Uterus (tissue), 2 donors: Measurements from ENCODE around the gene PDIA6.

Experiments used
- POLR2A ChIP-seq, 2 donors: fragments of 450-650 bp; IDR thresholded peaks; one replicate each; pipeline ENCODE4 v1.6.1; 2016; ENCODE audit warnings: antibody characterized with exemption in 2 of 2, mild to moderate bottlenecking in 1 of 2, moderate library complexity in 1 of 2
- TF ChIP-seq, protein P1 (sequence below), 4 experiments: fragments of 200-600 bp in 2 of 4; fragments of 450-650 bp in 2 of 4; sonication (generic) in 2 of 4; IDR thresholded peaks; one replicate each; pipeline ENCODE4 v1.5.1; 2016 to 2019; ENCODE audit warnings: antibody characterized with exemption in 4 of 4, mild to moderate bottlenecking in 2 of 4, moderate library complexity in 1 of 4

DNA sequence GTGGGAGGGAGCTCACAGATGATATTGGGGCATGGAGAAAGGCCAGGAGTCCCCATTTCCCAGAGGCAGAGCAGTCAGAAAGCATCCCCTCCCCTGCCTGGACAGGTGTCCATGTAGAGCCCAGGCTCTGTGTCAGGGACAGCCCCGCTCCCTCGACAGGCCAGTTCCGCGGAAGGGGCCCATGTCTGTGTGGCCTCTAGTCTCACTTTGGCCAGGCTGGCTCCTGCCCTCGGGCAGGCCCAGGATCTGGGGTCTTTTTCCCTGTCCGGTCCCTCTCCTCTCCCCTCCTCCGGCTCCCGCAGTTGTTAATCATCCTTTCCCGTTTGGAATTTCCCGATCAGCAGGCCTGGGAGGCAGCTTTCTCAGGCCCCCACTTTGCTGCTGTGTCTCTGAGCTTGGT, 20.4 kb upstream of the PDIA6 start:
- TF ChIP-seq, protein P1, sequence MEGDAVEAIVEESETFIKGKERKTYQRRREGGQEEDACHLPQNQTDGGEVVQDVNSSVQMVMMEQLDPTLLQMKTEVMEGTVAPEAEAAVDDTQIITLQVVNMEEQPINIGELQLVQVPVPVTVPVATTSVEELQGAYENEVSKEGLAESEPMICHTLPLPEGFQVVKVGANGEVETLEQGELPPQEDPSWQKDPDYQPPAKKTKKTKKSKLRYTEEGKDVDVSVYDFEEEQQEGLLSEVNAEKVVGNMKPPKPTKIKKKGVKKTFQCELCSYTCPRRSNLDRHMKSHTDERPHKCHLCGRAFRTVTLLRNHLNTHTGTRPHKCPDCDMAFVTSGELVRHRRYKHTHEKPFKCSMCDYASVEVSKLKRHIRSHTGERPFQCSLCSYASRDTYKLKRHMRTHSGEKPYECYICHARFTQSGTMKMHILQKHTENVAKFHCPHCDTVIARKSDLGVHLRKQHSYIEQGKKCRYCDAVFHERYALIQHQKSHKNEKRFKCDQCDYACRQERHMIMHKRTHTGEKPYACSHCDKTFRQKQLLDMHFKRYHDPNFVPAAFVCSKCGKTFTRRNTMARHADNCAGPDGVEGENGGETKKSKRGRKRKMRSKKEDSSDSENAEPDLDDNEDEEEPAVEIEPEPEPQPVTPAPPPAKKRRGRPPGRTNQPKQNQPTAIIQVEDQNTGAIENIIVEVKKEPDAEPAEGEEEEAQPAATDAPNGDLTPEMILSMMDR (IDR thresholded peaks at IDR 0.05): no peak
- no peak for TF ChIP-seq POLR2A (IDR thresholded peaks at IDR 0.05)
